GM18502 (cell line): ENCODE results near the gene AVEN.

ENCODE experiments used
- ATAC-seq: cut with Tn5 transposase; IDR thresholded peaks from one replicate; pipeline ENCODE4 v1.9.1; 2021; ENCODE audit warnings: mild to moderate bottlenecking; ENCODE audit not compliant: unreplicated experiment, poor library complexity

Gene AVEN

DNA sequence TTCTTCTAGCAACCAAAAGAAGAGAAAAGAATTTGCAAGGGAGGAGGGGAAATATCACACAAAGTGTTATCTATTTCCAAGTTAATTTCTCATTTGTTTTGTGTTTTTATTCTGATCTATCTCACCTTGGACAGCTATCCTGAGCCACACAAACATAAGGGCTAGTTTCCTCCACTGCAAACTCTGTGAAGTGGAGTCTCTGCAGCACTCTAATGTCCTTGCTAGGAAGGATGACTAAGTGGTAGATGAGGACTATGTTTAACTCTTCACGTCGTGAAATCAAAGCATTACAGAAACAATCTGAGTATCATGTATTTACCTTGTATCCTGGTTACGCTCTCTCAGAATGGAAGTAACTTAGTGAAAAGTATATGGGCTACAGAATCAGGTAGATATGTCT, 104.6 kb downstream of the AVEN start:
- ATAC-seq: no peak

DNA sequence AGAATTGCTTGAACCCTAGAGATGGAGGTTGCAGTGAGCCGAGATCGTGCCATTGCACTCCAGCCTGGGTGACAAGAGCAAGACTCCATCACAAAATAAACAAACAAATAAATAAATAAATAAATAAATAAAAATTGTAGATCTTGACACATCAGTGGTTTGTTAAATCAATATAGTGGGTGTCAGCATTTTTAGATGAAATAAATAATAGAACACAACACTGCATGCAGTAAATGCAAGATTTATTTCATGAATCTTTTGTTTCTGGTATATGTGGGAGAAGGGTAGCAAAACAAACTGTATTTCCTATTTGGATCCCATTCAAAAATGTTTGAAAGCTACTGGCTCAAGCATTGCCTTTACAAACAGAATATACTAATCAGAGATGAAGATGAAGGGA, 106.3 kb downstream of the AVEN start:
- ATAC-seq: no peak

DNA sequence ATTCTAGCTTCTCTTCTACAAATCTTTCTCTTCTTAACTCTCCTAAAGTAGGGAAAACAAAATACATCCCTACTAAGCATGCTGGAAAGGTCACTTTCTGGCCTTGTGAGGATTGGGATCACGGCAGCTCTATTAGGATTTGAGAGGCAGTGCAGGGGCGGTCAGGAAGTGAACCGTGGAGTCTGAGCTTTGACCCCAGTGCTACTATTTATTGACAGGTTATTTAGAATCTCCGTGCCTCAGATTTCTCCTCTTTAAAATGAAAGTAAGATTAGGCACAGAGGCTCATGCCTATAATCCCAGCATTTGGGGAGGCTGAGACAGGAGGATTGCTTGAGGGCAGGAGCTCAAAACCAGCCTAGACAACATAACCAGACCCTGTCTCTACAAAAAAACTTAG, 112.7 kb downstream of the AVEN start:
- ATAC-seq: no peak

DNA sequence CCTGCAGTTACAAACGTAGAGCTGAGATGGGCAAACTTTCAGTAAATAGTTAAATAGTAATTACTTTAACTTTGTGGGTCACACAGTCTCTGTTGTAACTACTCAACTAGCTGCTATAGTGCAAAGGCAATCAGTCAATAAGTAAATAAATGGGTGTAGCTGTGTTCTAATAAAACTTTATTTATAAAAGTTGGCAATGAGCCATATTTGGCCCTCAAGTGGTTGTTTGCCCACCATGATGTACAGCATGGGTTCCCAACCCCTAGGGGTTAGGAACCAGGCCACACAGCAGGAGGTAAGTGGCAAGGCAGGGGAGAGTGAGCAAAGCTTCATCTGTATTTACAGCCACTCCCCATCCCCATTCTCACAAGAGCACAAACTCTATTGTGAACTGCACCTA, 115.6 kb downstream of the AVEN start:
- ATAC-seq: no peak

DNA sequence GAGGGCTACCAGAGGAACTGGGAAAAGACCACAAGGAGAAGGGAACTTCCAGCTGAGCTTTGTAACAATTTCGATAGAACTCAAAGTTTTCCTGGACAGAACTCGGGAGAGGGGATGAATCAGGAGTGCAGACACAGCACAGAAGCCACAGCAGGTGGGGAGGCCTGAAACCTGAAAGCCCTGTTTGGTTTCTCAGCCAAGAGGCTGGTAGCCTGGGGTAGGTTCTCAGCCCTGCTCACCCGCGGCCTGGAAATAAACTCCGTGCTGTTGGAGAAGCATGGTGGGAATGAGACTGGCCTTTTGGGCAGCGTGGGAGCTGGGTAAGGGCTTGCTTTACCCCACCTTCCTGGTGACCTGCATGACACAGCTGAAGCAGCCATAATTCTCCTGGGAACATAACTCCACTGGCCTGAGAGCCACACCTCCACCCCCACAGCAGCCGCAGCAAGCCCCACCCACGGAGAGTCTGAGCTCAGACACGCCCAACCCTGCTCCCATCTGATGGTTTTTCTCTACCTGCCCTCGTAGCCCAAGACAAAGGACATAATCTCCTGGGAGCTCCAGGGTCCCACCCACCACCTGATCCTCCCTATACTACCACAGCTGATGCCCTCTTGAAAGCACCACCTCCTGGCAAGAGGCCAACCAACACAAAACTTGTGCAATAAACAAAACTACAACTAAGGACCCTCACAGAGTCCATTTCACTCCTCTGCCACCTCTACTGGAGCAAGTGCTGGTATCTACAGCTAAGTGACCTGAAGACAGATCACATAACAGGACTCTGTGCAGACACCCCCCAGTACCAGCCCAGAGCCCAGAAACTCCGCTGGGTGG, 123.2 kb downstream of the AVEN start:
- ATAC-seq: no peak

DNA sequence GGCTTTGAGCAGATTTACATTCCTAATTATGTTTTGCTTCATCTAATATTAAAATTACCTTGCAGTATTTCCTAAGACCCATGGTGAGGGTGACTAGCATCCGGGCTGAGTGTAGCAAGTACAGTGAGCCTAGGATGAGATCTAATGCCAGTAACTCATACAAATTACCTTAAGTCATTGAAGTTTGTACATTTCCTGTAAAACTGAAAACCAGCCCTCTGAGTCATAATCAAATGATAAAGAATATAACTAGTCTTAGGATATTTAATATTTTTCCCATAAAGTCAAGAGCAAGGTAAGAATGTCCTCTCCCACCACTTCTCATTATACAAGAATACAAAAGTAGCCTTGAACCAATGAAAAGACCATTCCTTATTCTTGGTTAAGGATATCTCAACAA, 125.5 kb downstream of the AVEN start:
- ATAC-seq: no peak

DNA sequence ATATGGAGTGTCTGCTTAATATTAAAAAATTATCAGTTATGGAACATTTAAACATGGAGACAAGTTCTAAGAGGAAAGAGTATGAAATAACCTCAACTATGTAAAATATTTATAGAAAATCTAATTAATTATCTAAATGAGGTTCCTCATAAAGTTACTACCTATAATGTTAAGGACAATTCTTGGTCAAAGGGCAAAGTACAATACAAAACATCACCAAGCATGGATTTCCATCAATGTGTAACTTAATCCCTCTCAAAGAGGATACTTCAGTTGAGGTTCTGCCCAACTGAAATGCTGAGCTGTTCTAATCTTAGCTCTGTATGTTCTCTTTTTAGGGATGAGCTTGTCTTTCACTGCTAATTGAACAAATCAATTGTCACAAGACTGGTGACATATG, 126.7 kb downstream of the AVEN start:
- ATAC-seq: no peak

DNA sequence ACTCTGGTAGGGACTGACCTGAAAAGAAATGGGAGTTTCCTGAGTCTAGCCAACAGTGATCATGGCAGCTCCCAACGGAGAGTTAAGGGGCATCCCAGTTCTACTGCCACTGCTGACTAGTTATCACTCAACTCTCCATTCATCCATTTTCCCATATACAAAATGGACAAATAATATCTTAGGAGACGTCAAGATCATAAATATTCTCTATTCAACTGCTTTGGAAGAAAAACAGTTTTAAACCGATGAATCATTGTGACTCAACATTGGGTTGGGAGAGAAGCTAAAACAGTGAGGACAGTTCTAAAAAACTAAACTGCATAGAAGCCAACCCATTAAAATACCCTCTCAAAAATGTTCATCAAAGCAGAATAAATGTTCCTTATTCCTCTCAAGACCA, 128.3 kb downstream of the AVEN start:
- no peak for ATAC-seq

DNA sequence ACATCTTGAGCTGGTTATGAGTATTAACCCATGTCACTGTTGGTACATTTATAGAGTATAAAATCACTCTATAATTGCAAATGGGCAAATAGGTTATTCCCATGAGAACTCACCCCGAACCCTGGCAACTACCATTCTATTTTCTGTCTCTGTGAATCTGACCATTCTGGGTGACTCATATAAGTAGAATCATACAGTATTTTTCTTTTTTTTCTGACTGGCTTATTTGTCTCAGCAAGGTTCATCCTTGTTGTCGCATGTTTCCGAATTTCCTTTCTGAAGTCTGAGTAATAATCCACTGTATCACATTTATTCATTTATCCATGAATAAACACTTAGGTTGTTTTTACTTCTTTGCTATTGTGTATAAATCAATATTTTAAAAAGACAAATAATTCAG, 130.6 kb downstream of the AVEN start:
- no peak for ATAC-seq

DNA sequence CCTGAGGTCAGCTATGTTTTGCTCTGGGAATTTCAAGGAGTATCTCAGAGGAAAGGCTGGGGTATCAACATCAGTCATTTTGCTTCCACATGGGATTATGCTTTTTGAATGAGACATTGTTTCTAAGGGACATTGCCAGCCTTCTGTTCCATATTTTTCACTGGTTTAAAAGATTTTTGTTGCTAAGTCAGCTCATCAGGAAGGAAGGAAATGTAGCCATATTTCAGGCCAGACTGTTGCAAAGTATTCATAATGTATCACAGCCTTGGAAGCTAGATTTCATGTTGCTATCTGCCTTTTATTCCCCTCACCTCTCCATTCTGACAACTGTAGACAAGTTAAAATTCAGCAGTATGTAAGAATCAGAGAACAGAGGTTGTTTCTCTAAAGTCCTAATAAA, 131.7 kb downstream of the AVEN start:
- no peak for ATAC-seq

DNA sequence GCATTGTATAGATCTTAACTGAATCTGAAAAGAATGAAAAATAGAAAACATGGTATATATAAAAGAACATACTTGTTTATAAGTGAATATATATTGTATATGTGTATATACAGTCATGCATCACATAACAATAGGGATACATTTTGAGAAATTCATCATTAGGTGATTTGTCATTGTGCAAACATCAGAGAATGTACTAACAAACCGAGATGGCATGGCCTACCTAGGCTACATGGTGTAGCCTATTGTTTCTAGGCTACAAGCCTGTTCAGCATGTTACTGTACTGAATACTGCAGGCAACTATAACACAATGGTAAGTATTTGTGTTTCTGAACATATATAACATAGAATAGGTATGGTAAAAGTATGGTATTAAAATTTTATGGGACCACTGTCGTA, 135.3 kb downstream of the AVEN start:
- ATAC-seq: no peak

DNA sequence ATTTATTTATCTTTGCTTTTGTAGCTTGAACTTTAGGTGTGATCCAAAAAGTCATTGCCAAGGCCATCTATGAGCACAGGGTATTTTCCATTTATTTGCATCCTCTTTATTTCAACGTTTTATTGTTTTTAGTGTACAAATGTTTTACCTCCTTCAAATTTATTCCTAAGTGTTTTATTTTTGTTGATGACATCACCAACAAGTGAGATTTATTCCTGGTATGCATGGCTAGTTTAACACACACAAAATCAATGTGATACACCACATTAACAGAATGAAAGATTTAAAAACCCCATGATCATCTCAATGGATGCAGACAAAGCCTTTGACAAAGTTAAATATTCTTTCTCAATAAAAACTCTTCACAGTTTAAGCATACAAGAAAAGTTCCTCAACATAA, 137.0 kb downstream of the AVEN start:
- no peak for ATAC-seq

DNA sequence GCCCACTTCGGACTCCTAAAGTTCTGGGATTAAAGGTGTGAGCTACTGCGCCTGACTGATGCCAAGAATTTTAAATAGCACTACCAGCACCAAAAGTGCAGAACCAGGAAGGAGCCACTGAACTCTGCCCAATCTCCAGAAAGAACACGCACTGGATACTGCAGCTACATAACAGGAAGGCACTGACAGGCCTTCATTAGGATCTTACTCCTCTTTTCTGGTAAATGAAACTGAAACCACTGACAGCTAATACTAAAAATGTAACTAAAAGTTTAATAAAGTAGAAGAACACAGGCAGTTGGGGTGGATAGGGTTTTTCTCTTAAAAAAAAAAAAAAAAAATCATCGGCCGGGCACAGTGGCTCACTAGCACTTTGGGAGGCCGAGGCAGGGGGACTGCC, 144.8 kb downstream of the AVEN start:
- no peak for ATAC-seq

DNA sequence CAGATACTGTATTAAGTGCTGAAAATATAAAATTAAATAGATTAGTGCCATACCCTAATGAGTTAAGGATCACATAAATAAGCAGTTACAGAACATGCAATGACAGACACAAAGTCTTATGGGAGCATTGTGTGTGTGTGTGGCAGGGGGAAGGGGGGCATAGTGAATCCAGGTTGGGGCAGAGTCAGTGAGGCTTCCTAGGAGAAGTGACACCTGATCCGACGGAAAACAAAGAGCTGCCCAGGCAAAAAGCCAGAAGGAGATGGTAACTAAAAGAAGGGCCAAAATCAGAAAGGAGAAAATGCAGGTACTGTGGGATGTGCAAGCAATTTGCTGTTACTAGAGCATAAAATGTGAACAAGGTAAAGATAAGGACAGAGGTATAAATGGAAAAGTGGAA, 150.8 kb downstream of the AVEN start:
- ATAC-seq: no peak

DNA sequence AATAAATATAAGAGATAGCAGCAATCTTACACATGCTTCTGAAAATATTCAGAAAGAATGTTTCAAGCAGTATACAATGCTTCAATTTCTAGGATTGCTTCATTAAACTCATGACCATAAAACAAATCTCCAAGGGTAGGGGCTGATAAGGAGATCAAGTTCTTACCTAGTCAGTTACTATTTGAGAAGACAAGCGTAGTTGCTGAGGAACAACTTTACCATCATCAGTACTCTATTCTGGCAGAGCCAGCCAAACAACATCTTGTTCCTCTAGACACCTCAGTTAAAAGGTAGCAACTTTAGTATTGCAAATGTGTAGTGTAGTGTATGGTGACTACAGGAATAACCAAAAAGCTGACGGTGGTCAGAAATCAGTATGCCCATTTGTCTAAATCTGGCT, 156.1 kb downstream of the AVEN start:
- no peak for ATAC-seq

DNA sequence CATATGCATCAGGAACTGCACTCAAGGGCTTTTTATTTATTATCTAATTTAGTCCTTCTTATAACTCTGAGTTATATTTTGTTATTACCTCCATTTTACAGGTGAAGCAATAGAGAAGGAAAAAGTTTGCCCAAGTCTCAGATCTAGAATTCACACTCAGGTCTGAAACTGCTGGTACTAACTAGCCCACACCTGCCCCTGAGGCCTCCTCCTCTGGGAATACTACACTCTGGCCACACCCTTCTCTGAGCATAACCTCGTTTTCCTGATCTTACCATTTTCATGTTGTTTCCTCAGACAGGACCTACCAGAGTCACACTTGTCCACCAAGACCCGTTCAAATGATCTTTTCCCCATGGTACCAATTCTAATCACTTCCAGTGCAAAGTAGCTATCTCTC, 164.8 kb downstream of the AVEN start:
- no peak for ATAC-seq

DNA sequence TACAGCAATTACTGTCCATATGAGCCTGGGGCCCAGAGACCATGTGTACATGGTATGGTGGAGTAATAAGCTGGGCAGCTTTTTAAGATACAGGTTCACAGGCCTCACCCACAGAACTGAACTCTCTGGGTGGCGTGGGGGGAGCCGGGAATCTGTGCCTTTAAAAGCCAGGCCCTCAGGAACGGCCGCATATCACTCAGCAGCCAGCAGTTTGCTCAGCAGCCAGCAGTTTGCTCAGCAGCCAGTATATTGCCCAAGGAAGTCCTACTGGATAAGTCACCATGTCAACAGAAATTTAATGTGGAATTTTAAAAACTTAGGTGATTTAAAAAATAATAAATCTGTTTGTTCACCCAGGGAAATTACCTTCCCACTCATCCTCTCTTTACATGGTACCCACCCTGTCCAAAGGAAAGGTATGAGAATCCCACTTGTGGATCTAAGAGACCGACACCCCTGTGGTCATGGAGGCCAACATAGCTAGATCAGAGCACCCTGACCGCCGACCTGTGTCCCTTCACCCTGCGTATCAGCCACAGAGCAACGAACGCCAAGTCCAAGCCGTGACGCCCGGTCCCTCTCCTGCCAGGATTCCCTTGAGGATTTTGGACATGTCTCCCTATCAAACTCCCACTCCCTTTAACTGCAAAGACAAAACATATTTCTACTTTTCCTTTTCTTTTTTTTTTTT, 166.4 kb downstream of the AVEN start:
- ATAC-seq: no peak

DNA sequence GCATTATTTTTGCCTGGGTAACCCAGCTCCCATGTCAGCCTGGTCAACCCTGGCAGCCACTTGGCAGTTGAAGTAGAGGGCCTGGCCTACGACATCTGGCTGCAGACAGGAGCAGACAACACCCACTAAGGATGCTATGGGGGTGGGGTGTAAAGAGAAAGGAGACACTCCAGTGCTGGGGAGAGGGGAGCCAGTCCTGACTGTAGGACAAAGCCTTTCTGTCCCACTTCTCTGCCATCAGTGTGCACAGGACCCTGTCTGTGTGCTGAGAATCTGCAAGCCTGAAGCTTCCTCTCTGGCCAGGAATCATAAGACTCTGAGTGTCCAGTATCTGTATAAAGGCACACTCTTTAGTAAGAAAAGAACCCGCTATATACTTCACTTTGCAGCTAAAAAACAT, 167.0 kb downstream of the AVEN start:
- no peak for ATAC-seq

DNA sequence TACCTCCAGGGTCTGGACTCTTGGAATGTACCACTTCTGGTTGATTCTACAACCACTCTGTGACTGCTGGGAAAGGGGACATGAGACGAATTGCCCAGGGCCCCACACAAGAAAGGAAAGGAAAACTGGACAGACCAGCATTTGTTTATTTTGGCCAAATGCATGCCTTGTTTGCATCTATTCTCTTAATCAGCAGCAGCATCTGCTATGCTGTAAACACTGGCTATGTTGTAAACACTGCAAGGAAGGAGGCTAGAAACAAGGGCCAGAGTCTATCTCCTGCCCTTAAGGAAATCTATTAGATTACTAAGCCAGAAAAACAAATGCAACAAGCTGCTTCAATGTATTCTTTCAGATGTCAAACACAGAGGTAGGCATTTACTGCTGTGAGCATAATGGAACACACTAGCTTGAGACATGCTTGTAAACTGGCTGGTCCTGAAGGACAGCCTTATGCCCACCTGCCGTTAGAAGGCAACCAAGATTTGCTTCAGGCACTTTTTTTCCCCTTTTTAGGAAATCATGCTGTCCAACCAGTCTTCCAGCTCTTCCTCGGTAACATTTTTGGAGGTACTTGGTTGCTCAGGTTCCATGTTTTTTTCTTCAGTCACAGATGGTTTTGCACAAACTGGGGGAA, 172.8 kb downstream of the AVEN start:
- ATAC-seq: no peak

DNA sequence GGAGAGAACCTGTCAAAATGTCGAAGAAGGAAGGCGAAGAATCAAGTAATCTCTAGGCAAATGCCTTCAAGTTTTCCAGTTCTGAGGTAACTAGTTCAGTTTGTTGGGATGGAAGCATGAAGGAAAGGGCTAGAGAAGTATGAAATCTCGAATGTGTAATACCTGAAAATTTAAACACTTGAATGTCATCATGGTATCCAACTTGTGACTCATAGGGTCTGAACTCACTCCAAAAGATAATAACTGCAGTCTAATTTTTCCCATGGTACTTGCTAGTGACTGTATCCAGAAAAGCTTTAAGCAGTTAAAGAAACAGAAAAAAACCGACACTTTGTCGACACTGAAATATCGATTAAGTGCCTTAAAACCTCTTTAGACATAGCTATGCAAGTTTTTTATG, 173.6 kb downstream of the AVEN start:
- ATAC-seq: no peak

DNA sequence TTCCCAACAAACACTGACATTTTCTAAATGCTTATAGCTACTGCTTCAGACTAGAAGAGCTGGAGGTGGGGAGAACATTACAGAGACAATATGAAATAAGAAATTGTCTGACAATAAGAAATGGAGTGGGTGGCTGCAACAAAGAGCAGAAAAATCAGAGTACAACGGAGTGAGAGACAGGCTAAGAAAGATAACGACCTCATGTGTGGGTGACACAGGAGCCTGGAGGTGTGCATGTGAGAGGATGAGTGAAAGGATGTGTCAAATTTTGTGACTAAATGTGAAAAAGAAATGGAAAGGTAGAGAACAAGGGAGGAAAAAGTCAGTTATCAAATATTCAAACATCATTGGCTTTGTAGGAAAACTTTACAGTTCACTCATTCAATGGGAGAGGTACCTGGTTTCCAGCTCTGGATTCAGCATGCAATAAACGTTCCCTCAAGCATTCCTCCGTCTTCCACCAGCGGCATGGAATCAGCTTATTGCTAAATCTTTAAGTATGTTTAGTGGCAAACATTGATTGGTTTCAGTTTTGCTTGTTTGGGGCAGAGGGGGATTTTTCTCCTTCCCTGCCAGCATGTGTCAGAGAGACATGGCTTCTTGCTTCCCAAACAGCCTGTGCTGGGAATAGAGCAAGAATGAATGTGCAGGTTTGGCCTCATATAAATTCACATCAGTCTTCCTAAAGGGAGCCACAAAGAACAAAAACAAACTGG, 174.5 kb downstream of the AVEN start:
- no peak for ATAC-seq
